Loucy (cell line): ENCODE results near the gene BACE2.
"Not testable (repeated sequence)": the region's sequence is repeated elsewhere in the genome, so short reads cannot be mapped to it uniquely, and the experiment has no call there.

Source experiments
- H2AFZ ChIP-seq: fragments of 200-600 bp; sonication (generic); 2 replicates; pipeline ENCODE4 v1.6.0; 2016; ENCODE audit warnings: antibody characterized with exemption, mild to moderate bottlenecking, low read length, moderate library complexity
- H3F3A ChIP-seq: fragments of 200-600 bp; 2 replicates; pipeline ENCODE4 v1.6.0; 2016; ENCODE audit warnings: antibody characterized with exemption, low read depth, mild to moderate bottlenecking
- H3K27me3 ChIP-seq: fragments of 200-600 bp; sonication (generic); 2 replicates; pipeline ENCODE4 v1.6.1; 2014; ENCODE audit warnings: low read length, mild to moderate bottlenecking; ENCODE audit not compliant: insufficient read depth, poor library complexity, severe bottlenecking
- H3K36me3 ChIP-seq: fragments of 200-600 bp; sonication (generic); 2 replicates; pipeline ENCODE4 v1.6.1; 2016; ENCODE audit warnings: low read length; ENCODE audit not compliant: insufficient read depth
- H3K4me1 ChIP-seq: fragments of 200-600 bp; sonication (generic); 2 replicates; pipeline ENCODE4 v1.5.1; 2014; ENCODE audit warnings: low read length, mild to moderate bottlenecking; ENCODE audit not compliant: insufficient read depth, poor library complexity, severe bottlenecking
- H3K4me2 ChIP-seq: fragments of 200-600 bp; sonication (generic); 2 replicates; pipeline ENCODE4 v1.6.0; 2014; ENCODE audit warnings: antibody characterized with exemption, low read length, low read depth, mild to moderate bottlenecking; ENCODE audit not compliant: poor library complexity, severe bottlenecking
- H3K4me3 ChIP-seq: fragments of 200-600 bp; sonication (generic); 2 replicates; pipeline ENCODE4 v1.5.1; 2014; ENCODE audit warnings: low read length, mild to moderate bottlenecking, mixed read lengths; ENCODE audit not compliant: poor library complexity, severe bottlenecking
- H3K79me2 ChIP-seq: fragments of 200-600 bp; sonication (generic); 2 replicates; pipeline ENCODE4 v1.6.1; 2014; ENCODE audit warnings: low read length; ENCODE audit not compliant: insufficient read depth
- H3K9ac ChIP-seq: fragments of 200-600 bp; sonication (generic); 2 replicates; pipeline ENCODE4 v1.6.0; 2014; ENCODE audit warnings: mild to moderate bottlenecking, low read depth, low read length, moderate library complexity; ENCODE audit not compliant: poor library complexity, severe bottlenecking
- H3K9me2 ChIP-seq: fragments of 200-600 bp; sonication (generic); replicated peaks from 2 replicates; pipeline ENCODE4 v1.6.1; 2016; ENCODE audit warnings: low read depth, low read length, mixed read lengths
- H3K9me3 ChIP-seq: fragments of 200-600 bp; sonication (generic); 2 replicates; pipeline ENCODE4 v1.6.1; 2014; ENCODE audit warnings: mild to moderate bottlenecking, antibody characterized with exemption, low read length, low read depth; ENCODE audit not compliant: insufficient read depth
- H4K20me1 ChIP-seq: fragments of 200-600 bp; sonication (generic); 2 replicates; pipeline ENCODE4 v1.6.0; 2014; ENCODE audit warnings: antibody characterized with exemption, low read length, mild to moderate bottlenecking; ENCODE audit not compliant: insufficient read depth, poor library complexity, severe bottlenecking
- CTCF ChIP-seq: fragments of 200-600 bp; sonication (generic); conservative IDR thresholded peaks from 2 replicates; pipeline ENCODE4 v1.5.1; 2014; ENCODE audit warnings: mild to moderate bottlenecking, antibody characterized with exemption, low read length
- EZH2phosphoT487 ChIP-seq: fragments of 200-600 bp; IDR thresholded peaks from 2 replicates; pipeline ENCODE4 v1.6.1; 2018; ENCODE audit warnings: antibody characterized with exemption, mild to moderate bottlenecking, moderate library complexity, borderline replicate concordance

BACE2 gene

DNA sequence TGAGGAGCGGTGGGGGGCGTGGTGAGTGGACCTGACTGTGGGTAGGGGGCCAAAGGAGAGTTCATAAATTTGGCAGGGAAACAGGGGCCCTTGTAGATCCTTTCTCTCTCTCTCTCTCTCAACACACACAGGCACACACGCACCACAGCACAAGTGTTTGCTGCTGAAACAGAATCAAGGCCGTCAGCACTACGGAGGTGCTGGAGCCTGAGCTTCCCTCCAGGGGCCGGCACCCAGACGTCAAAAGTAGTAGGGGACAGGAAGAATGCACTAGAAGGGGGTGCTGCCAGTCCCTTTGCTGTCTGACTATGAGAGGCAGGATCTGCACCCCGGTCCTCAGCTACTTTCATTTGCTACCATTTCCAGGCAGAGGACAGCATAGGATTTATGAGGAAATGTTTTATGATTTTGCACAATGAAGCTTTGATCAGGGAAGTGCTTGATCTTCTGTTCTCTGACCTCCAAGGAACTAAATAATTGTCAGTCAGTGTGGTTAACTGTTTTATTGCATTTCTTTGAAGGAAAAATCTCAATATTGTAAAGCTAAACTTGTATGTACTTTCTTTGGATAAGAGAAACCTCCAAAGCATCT lies 74.4 kb downstream of the BACE2 start:
- Histone ChIP-seq H3K9me3 (no peaks in the 10 kb centered on the region), H3K9ac (no peak overlapping the region), H3F3A (no peaks in the 10 kb centered on the region), H3K79me2 (no peaks in the 10 kb centered on the region), H3K4me3 (no peak overlapping the region), H3K4me2 (no peak overlapping the region), H3K4me1 (no peaks in the 10 kb centered on the region), H4K20me1 (no peaks in the 10 kb centered on the region), H3K9me2 (no peaks in the 10 kb centered on the region), H3K36me3 (peaks cover 5% of the 10 kb centered on the region; the same call in 1 of the 2 replicates), H2AFZ (no peak overlapping the region), H3K27me3 (no peaks in the 10 kb centered on the region)
- TF ChIP-seq CTCF (no peak), EZH2phosphoT487 (no peak)

DNA sequence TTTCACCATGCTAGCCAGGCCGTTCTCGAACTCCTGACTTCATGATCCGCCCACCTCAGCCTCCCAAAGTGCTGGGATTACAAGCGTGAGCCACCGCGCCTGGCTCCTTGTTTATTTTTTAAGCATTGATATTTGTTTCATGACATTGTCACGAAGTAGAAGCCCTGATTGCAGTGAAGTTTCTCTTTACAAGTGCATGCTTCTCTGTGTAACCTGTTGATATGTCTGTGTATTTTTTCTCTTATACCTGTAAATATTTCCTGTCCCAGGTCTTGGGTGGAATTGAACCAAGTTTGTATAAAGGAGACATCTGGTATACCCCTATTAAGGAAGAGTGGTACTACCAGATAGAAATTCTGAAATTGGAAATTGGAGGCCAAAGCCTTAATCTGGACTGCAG lies 75.1 kb downstream of the BACE2 start:
- no peaks in the 10 kb centered on the region for H3K4me1 ChIP-seq
- no peaks in the 10 kb centered on the region for H4K20me1 ChIP-seq
- H2AFZ ChIP-seq, result no peak overlapping the region
- H3K9ac ChIP-seq, result no peak overlapping the region
- no peaks in the 10 kb centered on the region for H3K9me2 ChIP-seq
- H3K36me3 ChIP-seq, result peaks cover 3% of the 10 kb centered on the region; the same call in 1 of the 2 replicates
- no peak overlapping the region for H3K4me2 ChIP-seq
- no peaks in the 10 kb centered on the region for H3K27me3 ChIP-seq
- H3F3A ChIP-seq, result no peaks in the 10 kb centered on the region
- no peaks in the 10 kb centered on the region for H3K79me2 ChIP-seq
- TF ChIP-seq CTCF (no peak), EZH2phosphoT487 (no peak)
- no peaks in the 10 kb centered on the region for H3K9me3 ChIP-seq
- H3K4me3 ChIP-seq, result no peak overlapping the region

DNA sequence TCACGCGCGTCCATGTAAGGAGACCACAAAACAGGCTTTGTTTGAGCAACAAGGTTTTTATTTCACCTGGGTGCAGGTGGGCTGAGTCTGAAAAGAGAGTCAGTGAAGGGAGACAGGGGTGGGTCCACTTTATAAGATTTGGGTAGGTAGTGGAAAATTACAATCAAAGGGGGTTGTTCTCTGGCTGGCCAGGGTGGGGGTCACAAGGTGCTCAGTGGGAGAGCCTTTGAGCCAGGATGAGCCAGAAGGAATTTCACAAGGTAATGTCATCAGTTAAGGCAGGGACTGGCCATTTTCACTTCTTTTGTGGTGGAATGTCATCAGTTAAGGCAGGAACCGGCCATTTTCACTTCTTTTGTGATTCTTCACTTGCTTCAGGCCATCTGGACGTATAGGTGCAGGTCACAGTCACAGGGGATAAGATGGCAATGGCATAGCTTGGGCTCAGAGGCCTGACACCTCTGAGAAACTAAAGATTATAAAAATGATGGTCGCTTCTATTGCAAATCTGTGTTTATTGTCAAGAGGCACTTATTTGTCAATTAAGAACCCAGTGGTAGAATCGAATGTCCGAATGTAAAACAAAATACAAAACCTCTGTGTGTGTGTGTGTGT lies 76.4 kb downstream of the BACE2 start:
- not testable (repeated sequence) for H3F3A ChIP-seq, H4K20me1 ChIP-seq, H3K9me3 ChIP-seq, H3K36me3 ChIP-seq, H3K79me2 ChIP-seq, H3K9me2 ChIP-seq, H3K9ac ChIP-seq, H3K4me1 ChIP-seq, H2AFZ ChIP-seq, H3K4me3 ChIP-seq, H3K27me3 ChIP-seq, H3K4me2 ChIP-seq
